ENCODE data around the gene FOXP1. TPM values are rescaled to one million over a fixed set of nuclear protein-coding genes. Genes with fewer than 3 reads are reported as not detected.

The FOXP1 gene
- total RNA-seq, 1 donor from 2014 or later = 128 TPM

DNA sequence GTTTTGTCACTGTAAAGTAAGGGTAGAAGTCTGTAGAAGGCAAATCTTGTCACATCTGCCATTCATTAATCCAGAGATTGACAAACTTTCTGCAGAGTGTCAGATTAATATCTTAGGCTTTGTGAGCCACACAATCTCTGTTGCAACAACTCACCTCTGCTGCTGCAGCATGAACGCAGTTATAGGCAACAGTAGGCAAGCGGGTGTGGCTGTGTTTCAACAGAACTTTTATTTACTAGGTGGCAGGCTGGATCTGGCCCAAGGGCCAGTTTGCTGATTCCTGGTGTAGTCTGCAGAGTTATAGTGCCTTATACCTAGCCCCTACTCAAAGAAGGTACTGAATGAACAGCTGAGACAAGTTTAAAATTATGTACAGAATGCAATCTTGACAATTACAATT lies 396.7 kb downstream of the FOXP1 start:
- intact Hi-C loops (cut with DNase I) = no loop called here
- Histone ChIP-seq H3K9me3 (no peaks in the 10 kb centered on the region), H3K27me3 (no peaks in the 10 kb centered on the region), H3K4me3 (no peak overlapping the region), H3K4me1 (no peaks in the 10 kb centered on the region), H3K36me3 (no peaks in the 10 kb centered on the region), H3K27ac (no peak overlapping the region)
- no peak for DNase-seq (ENCODE audit: extremely low spot score in 2 of 2)
- TF ChIP-seq POLR2AphosphoS5 (IDR thresholded peaks at IDR 0.05; ENCODE audit: insufficient read depth in 1 of 2, low read depth in 1 of 2) (no peak), POLR2A (IDR thresholded peaks at IDR 0.05) (no peak)
- TF ChIP-seq, protein P1, sequence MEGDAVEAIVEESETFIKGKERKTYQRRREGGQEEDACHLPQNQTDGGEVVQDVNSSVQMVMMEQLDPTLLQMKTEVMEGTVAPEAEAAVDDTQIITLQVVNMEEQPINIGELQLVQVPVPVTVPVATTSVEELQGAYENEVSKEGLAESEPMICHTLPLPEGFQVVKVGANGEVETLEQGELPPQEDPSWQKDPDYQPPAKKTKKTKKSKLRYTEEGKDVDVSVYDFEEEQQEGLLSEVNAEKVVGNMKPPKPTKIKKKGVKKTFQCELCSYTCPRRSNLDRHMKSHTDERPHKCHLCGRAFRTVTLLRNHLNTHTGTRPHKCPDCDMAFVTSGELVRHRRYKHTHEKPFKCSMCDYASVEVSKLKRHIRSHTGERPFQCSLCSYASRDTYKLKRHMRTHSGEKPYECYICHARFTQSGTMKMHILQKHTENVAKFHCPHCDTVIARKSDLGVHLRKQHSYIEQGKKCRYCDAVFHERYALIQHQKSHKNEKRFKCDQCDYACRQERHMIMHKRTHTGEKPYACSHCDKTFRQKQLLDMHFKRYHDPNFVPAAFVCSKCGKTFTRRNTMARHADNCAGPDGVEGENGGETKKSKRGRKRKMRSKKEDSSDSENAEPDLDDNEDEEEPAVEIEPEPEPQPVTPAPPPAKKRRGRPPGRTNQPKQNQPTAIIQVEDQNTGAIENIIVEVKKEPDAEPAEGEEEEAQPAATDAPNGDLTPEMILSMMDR (IDR thresholded peaks at IDR 0.05) = no peak

DNA sequence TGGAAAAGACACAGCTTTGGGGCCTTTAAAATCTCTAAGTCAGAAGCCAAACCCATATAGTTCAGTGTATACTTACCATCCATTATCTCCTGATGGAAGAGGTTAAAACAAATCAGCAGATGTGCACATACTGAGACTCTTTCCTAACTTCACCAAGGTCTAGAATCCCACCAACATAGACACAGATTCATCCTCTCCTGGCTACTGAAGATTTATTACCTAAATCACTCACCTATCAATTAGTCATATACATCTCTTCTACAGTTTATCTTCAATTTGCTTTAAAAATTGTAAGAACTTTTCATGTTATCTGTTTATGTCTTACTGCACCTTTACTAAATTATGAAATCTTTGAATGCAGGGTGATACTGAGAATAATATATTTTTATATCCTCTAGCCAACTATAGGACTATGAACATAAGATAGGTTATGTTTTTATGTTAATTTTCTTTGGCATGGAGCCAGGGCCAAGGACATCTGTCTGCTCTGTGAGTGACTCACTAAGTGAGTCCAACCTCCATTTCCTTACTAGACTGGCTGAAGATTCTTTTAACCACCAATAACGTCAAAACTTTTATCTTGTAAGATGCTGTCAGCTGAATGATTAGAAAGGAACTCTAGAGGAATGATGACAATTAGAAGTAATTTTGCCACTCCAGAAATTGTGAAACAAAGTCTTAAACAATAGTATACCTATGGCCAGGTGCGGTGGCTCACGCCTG lies 397.6 kb downstream of the FOXP1 start:
- intact Hi-C loops (cut with DNase I) = no loop called here
- Histone ChIP-seq H3K27me3 (no peaks in the 10 kb centered on the region), H3K4me3 (no peak overlapping the region), H3K27ac (no peak overlapping the region), H3K4me1 (no peaks in the 10 kb centered on the region), H3K9me3 (no peaks in the 10 kb centered on the region), H3K36me3 (no peaks in the 10 kb centered on the region)
- DNase-seq (ENCODE audit: extremely low spot score in 2 of 2) = no peak
- no peak for TF ChIP-seq POLR2A (IDR thresholded peaks at IDR 0.05)
- TF ChIP-seq POLR2AphosphoS5 (IDR thresholded peaks at IDR 0.05; ENCODE audit: insufficient read depth in 1 of 2, low read depth in 1 of 2) = no peak
- TF ChIP-seq, protein P1 (IDR thresholded peaks at IDR 0.05) = no peak

DNA sequence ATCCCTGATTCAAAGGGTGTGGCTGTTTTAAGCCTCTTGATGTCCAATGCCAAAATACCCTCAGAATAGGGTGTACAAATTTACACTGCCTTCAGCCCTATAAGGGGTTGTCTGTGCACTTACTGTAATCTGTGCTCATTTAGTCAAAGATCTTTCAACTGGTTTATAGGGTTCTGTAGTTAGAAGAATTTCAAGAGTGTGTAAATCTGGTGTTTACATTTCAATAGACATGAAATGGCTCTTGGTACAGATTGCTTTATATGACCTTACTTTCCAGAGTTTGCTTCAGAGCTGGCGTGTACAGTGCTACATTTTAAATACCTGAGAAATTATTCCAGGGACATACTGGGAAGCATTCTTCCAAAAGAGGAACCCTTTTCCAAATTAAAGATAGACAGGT lies 399.3 kb downstream of the FOXP1 start:
- Histone ChIP-seq H3K4me1 (peaks cover 7% of the 10 kb centered on the region), H3K4me3 (no peak overlapping the region), H3K27ac (no peak overlapping the region), H3K27me3 (no peaks in the 10 kb centered on the region), H3K36me3 (no peaks in the 10 kb centered on the region), H3K9me3 (no peaks in the 10 kb centered on the region)
- no peak for DNase-seq (ENCODE audit: extremely low spot score in 2 of 2)
- TF ChIP-seq POLR2A (IDR thresholded peaks at IDR 0.05) (no peak), POLR2AphosphoS5 (IDR thresholded peaks at IDR 0.05; ENCODE audit: insufficient read depth in 1 of 2, low read depth in 1 of 2) (no peak)
- TF ChIP-seq, protein P1 (IDR thresholded peaks at IDR 0.05) = no peak
- intact Hi-C loops (cut with DNase I) = no loop called here

DNA sequence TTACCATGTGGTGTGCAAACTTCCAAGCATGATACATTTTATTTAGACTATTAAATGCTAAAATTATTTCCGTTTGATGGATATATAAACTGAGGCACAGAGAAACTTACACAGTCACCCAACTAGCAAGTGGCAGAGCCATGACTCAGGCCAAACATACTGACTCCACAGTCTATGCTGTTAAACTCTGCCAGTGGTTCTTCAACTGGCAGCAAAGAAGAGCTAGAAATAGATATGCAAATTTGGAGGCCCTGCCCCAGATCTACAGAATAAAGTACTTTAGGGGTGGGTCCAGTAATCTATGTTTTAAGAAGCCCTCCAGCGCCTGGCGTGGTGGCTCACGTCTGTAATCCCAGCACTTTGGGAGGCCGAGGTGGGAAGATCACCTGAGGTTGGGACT lies 400.0 kb downstream of the FOXP1 start:
- H3K27me3 ChIP-seq = no peaks in the 10 kb centered on the region
- no peak for DNase-seq (ENCODE audit: extremely low spot score in 2 of 2)
- H3K27ac ChIP-seq = no peak overlapping the region
- H3K9me3 ChIP-seq = no peaks in the 10 kb centered on the region
- intact Hi-C loops (cut with DNase I) = no loop called here
- H3K36me3 ChIP-seq = no peaks in the 10 kb centered on the region
- peaks cover 7% of the 10 kb centered on the region for H3K4me1 ChIP-seq
- no peak for TF ChIP-seq POLR2AphosphoS5 (IDR thresholded peaks at IDR 0.05; ENCODE audit: insufficient read depth in 1 of 2, low read depth in 1 of 2)
- TF ChIP-seq, protein P1 (IDR thresholded peaks at IDR 0.05) = no peak
- TF ChIP-seq POLR2A (IDR thresholded peaks at IDR 0.05) = no peak
- no peak overlapping the region for H3K4me3 ChIP-seq

DNA sequence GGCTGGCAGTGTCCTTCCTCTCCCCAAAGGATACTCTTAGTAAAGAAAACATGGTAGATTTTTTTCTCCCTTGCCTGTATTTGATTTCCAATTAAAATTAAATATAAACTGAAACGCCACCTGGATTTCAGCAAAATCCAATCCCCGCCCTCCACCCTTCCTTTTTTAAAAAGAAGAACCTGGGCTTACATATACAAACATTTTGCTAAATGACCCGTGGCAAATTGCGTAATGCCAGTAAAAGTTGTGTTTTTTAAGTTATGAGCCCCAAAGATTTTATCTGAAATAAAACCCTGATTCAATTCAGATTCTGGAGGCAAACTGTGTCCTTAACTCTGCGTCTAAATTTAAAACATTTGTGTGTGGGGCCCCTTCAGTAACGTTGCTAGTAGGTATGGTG lies 403.0 kb downstream of the FOXP1 start:
- Histone ChIP-seq H3K4me3 (no peak overlapping the region), H3K27ac (no peak overlapping the region), H3K36me3 (no peaks in the 10 kb centered on the region), H3K4me1 (peaks cover 7% of the 10 kb centered on the region), H3K27me3 (no peaks in the 10 kb centered on the region), H3K9me3 (no peaks in the 10 kb centered on the region)
- TF ChIP-seq POLR2AphosphoS5 (IDR thresholded peaks at IDR 0.05; ENCODE audit: insufficient read depth in 1 of 2, low read depth in 1 of 2) (no peak), POLR2A (IDR thresholded peaks at IDR 0.05) (no peak)
- TF ChIP-seq, protein P1 (IDR thresholded peaks at IDR 0.05) = no peak
- no peak for DNase-seq (ENCODE audit: extremely low spot score in 2 of 2)
- intact Hi-C loops (cut with DNase I) = no loop called here
